GM20431 (cell line): Measurements from ENCODE around the gene PIPOX.

Experiments
- in situ Hi-C: fragments of 300-500 bp; cut with MseI, MboI; formaldehyde crosslinking; loops from one replicate; pipeline ENCODE4 v1.15.0; 2020; ENCODE audit warnings: low sequenced_read_pairs; ENCODE audit not compliant: unreplicated experiment

PIPOX gene

GRCh38 chr17:29045026-29045425 lies 2.1 kb downstream of the PIPOX start:
- in situ Hi-C loops, result no loop called here

GRCh38 chr17:29045734-29046472 lies 3.0 kb downstream of the PIPOX start:
- in situ Hi-C loops, result no loop called here

DNA sequence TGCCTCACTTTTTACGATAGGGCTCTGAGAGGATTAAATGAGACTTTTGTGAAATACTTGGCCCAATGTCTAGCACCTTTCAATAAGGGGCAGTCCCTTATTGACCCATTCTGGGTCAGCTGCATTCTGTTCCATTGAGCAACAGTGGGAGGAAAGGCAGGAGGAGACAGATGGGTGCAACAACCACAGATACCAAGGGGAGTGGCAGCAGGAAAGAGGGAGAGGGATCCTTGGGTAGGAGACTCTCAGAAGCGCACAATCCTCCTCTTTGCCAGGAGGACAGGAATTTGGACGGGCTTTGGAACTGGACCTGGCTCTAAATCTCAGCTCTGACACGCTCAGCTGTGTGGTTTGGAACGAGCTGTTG lies 3.5 kb downstream of the PIPOX start:
- in situ Hi-C loops, result no loop called here

DNA sequence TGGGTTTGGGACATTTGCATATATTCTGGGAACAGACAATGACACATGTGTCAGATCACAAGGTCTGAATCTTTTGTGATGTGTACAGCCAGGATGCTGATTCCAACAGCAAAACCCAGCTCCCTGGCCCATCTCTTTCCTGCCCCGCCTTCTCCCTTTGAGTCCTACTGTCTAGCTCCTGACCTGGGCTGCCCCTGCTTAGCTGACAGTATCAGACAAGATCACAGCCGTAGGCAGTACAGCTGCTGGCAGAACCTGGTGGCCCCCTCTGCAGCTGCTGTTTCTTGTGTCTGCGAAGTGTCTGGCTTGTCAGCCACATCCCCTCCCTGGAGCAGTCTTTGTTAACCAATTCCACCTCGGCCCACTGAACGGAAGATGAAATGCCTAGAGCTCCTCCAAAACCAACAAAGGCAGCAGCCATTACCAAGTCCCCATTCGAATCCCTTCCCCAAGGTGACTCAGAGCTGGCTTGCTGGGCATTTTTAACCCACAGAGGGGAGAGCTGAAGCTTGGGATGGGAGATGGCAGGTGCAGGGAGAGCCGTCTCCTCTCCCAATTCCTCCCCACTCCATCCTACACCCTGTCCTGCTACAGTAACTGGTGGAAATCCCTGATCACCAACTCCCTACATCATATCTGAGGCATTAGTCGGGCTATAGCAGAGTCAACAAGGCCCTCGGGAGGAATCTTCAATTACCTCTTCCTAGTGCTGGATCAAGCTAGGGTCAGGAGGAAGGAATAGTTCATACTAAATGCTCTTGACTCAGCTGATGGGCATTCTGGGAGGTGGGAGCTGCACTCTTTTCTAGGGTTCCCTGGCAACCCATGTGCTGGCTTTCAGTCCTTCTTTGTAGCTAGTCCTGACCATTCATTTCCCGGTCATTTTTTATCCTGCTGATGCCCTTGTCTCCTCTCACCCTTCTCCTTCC lies 5.8 kb downstream of the PIPOX start:
- in situ Hi-C loops, result no loop called here

GRCh38 chr17:29049541-29050145 lies 6.7 kb downstream of the PIPOX start:
- in situ Hi-C loops, result loop anchor here (10.0 kb wide), 2 partner anchors 55 to 75 kb away; no protein-coding TSS in a partner anchor

DNA sequence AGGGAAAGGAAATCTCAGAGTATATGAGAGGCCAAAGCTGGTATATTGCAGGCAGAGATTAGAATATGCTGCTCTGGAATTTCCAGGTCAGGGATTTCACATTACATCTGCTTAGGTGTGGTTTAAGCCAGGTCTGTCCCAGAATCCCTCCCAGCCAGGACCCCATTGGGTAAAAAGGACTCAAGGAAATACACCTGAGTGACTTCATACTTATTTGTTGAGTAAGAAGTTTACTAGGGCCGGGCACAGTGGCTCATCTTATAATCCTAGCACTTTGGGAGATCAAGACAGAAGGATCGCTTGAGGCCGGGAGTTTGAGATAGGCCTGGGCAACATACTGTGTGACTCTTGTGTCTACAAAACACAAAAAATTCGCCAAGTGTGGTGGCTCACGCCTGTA lies 7.2 kb downstream of the PIPOX start:
- in situ Hi-C loops, result loop anchor here (10.0 kb wide), 2 partner anchors 55 to 75 kb away; no protein-coding TSS in a partner anchor

DNA sequence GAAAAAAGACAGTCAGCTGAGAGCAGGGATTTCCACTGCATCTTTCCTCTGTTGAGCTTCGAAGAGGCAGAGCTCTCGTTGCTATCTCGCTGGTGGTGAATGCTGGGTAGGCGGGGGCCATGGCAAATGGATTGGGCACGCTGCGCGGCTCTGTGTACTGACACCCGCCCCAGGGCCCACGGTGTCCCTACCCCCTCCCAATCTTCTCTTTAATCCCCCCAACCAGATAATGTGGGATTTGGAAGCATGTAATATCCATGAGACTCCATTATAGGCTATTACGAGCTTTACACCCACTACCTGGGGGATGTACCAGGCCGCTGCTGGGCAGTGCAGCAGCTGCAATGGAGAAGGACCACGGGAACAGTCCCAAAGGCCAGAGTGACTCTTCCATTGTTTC lies 8.3 kb downstream of the PIPOX start:
- in situ Hi-C loops, result loop anchor here (10.0 kb wide), 2 partner anchors 54 to 76 kb away; no protein-coding TSS in a partner anchor

DNA sequence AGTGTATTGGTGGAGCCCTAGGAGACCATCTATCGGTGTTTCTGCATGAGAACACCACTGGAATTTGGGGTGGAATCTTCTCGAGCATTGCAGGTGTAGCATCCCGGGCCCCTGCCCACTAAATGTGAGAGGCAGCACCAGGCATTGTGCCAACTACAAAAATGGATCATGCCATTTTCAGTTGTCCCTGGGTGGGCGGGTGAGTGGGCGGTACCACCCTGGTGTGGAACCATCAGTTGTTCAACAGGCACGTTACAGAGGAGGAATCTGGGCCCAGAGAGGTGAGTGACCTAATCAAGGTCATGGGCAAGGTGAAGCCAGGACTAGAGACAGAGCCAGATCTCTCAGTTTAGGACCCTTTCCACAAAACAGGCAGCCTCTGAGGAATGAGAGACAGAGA lies 8.8 kb downstream of the PIPOX start:
- in situ Hi-C loops, result loop anchor here (10.0 kb wide), 2 partner anchors 53 to 77 kb away; no protein-coding TSS in a partner anchor

DNA sequence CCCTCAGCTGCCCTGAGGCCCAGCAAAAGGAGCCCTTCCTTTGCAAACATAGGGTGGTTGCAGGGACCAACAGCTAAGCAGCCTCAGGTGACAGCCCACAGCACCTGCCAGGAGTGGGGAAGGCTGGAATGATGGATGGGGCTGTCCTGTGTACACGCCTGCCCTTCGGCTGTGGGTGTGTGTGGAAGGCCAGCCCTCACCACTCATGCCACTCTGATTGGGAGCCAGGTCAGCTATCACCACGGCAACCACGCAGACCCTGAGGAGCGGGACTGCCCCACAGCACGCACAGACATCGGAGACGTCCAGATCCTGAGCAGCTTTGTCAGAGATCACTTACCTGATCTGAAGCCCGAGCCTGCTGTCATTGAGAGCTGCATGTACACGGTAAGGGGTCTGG lies 11.9 kb downstream of the PIPOX start:
- in situ Hi-C loops, result loop anchor here (10.0 kb wide), 2 partner anchors 50 to 80 kb away; no protein-coding TSS in a partner anchor

- in situ Hi-C loops, result loop anchor here (10.0 kb wide), 2 partner anchors 47 to 83 kb away; no protein-coding TSS in a partner anchor
These were observed 14.4 kb downstream of the PIPOX start for GRCh38 chr17:29057361-29057760.

DNA sequence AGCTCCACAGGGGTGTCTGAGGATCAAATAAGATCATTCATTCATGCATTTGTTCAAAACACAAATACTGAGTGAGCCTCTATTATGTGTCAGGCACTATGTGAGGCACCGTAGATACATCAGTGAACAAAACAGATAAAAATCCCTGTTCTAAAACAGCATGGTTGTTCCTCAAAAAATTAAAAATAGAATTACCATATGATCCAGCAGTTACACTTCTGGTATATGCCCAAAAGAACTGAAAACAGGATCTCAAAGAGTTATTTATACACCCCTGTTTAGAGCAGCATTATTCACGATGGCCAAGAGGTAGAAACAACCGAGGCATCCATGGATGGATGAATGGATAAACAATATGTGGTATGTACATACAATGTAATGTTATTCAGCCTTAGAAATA lies 15.4 kb downstream of the PIPOX start:
- in situ Hi-C loops, result loop anchor here (10.0 kb wide), 2 partner anchors 46 to 84 kb away; no protein-coding TSS in a partner anchor

GRCh38 chr17:29059281-29059680 lies 16.3 kb downstream of the PIPOX start:
- in situ Hi-C loops, result loop anchor here (10.0 kb wide), 2 partner anchors 46 to 84 kb away; no protein-coding TSS in a partner anchor

GRCh38 chr17:29060475-29060874 lies 17.5 kb downstream of the PIPOX start:
- in situ Hi-C loops, result no loop called here

DNA sequence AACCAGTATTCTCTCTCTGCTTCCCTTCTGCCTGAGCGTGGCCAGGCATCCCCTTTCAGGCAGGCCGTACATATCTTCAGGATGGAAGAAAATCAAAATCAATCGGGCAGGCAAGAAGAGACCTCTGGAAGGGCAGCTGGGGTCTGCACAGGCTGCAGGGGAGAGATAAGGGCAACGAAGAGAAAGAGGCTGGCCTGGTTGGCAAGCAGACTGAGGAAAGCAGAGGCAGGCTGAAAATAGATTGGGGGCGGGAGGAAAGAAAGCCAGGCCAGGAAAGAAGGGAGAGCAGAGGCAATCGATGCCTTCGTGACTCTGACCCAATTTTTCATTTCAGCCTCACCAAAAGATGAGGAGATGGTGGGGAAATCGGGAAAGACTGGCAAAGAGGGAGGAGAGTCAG lies 18.1 kb downstream of the PIPOX start:
- in situ Hi-C loops, result no loop called here

DNA sequence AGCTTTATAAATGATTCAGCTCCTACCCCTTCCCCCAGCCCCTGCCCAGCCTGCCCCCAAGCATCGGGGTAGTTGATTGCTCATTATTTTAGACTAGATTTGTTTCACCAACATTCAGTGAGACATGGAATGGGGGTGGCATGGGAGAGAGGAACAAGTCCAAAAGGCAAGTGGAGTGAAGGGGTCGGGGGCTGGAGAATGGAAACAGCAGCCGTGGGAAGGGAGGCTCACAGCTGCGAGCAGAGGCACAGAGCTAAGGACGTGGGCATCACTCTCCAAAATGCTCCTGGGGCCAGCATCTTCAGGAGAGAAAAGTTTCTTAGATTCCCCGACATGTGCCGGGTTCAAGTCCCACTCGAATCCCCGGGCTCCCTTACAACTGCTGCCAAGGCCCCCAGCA lies 19.3 kb downstream of the PIPOX start:
- in situ Hi-C loops, result no loop called here

- in situ Hi-C loops, result no loop called here
These were observed 21.1 kb downstream of the PIPOX start for GRCh38 chr17:29063992-29064391.

DNA sequence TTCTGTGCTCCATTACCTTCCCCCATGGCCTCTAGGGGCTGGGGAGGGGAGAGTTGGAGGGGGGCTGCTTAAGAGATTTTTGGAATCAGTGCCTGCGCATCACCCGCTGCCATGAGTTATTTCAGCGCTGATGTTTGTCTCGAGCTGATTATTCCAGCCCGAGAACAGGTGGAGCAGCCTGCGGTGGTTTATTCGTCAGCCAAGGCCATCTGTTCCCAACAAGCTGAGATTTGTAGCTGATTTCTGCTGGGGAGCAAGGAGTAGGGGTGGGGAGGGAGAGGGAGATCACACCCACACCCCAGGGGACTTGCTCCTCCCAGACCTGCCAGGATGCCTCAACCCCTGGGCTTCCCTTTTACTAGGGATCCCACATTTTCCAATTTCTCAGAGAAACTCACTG lies 23.1 kb downstream of the PIPOX start:
- in situ Hi-C loops, result no loop called here

- in situ Hi-C loops, result no loop called here
These were observed 23.7 kb downstream of the PIPOX start for GRCh38 chr17:29066606-29067005.

- in situ Hi-C loops, result no loop called here
These were observed 25.9 kb downstream of the PIPOX start for GRCh38 chr17:29068818-29069217.

DNA sequence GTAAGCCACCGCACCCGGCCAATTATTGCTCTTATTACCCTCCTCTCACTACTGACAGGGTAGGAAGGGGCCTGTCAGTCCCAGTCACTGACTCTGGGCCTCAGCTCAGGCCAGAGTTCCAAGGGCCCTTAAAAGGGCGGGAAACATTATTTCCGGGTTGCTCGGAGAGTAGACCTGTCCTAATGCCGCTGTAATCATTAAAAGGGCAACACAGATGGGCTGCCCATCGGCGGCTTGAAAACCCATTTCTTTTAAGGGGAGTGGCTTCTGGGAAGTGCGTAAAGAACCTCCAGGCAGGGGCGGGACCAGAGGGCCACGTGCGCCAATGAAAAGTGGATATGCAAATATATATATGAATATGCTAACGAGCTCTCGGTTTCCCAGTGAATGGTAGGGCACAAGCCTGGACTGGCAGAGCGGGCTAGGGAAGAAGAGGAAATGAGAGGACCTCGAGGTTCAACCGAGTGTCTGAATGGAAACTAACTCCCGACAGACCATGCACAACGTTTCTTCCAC lies 26.6 kb downstream of the PIPOX start:
- in situ Hi-C loops, result no loop called here
